ENCODE measurements around the gene FBLN5.
A peak's percentile ranks its signal among the peaks of the same experiment; 100 is the strongest.

The FBLN5 gene

GRCh38 chr14:91911474-91912032 is 35.9 kb downstream of the FBLN5 start:
- DNase-seq (ENCODE audit: low read depth), result no peak
- H3K4me3 ChIP-seq (ENCODE audit: control insufficient read depth, low read depth, low read length), result no peak overlapping the region
- peak; percentile 45 for TF ChIP-seq CTCF (IDR thresholded peaks at IDR 0.05; ENCODE audit: control insufficient read depth, insufficient read depth, low read depth, low read length, missing control alignments)

DNA sequence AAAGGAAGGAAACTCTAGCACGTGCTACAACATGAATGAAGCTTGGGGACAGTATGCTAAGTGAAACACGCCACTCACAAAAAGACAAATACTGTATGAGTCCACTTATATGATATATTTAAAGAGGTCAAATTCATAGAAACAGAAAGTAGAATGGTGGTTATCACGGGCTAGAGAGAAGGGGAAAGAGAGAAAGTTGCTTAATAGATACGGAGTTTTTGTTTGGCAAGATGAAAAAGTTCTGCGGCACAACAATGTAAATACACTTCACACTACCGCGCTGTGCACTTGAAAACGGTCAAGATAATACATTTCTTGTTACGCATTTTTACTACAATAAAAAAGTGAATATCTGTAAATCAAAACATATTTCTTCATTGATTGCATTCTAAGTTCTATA is 37.3 kb downstream of the FBLN5 start:
- no peak for TF ChIP-seq CTCF (IDR thresholded peaks at IDR 0.05; ENCODE audit: control insufficient read depth, insufficient read depth, low read depth, low read length, missing control alignments)
- no peak for DNase-seq (ENCODE audit: low read depth)
- no peak overlapping the region for H3K4me3 ChIP-seq (ENCODE audit: control insufficient read depth, low read depth, low read length)

DNA sequence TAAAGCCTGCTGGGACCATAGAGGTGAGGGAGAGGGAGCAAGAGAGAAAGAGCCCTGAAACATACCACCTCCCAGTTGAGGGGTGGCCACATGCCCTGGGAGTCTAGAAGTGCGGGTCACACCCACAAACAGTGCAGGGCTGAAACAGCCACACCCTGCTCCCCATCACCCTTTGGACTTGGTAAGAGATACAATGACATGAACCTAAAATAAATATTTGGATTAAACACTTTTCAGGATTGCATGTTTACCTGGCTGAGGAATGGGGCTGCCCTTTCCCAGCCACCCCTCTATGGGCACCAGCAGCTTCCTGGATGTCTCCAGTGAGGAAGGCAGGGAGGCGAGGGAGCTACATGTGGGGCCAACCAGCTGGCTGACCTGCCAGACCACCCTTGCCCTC is 41.1 kb downstream of the FBLN5 start:
- no peak for TF ChIP-seq CTCF (IDR thresholded peaks at IDR 0.05; ENCODE audit: control insufficient read depth, insufficient read depth, low read depth, low read length, missing control alignments)

DNA sequence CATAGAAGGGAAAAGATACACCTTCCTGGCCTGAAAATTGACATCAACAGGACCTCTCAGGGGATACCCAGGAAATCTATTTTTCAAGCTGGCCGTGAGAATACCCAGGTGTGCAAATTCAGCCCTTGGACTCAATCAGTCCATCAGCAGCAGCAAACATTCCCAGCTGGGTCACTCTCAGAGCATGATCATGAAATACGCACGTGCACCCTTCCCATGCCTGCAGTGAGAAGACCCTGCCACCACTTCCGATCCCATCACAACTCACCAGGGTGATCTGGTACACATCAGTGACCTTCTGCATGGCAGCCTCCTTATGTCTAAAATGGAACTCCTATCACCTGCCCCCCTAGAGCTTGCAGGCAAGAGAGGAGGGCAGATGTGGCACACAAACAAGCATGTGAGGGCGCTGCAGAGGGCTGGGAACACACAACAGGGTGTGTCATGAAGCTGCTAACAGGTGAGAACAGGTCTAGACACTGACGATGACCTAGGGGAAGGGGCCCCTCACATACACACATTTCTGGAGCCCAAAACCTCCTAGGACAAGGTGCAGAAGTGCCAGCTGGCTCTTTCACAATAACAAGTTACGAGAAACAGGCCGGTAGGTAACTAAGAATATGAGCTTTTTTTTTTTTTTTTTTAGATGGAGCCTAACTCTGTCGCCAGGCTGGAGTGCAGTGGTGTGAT is 42.4 kb downstream of the FBLN5 start:
- H3K4me3 ChIP-seq (ENCODE audit: control insufficient read depth, low read depth, low read length), result no peak overlapping the region
- no peak for TF ChIP-seq CTCF (IDR thresholded peaks at IDR 0.05; ENCODE audit: control insufficient read depth, insufficient read depth, low read depth, low read length, missing control alignments)
- no peak for DNase-seq (ENCODE audit: low read depth)

More for the DNA sequence above, 41.1 kb downstream of the FBLN5 start:
- no peak overlapping the region for H3K4me3 ChIP-seq (ENCODE audit: control insufficient read depth, low read depth, low read length)
- no peak for DNase-seq (ENCODE audit: low read depth)

- H3K4me3 ChIP-seq (ENCODE audit: control insufficient read depth, low read depth, low read length), result no peak overlapping the region
- DNase-seq (ENCODE audit: low read depth), result no peak
- TF ChIP-seq CTCF (IDR thresholded peaks at IDR 0.05; ENCODE audit: control insufficient read depth, insufficient read depth, low read depth, low read length, missing control alignments), result no peak
Observed at GRCh38 chr14:91904483-91904882, 43.0 kb downstream of the FBLN5 start.

DNA sequence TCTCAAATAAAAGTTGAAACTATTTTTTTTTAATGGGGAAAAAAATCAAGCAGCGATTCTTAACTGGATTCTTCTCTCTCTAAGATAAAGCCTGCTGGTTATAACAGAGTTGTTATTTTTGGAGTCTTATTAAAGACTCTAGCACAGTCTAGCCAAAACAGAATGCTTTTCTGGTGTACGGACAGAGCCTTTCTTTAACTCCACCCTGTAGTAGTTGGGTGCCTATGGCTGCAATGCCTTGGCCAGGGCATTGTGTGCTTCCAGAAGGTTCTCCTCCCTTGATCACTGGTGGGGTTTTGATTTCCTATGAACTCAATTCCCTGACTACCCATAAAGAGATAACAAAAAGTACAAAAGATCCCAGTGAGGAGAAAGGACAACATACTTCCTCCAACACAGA is 44.4 kb downstream of the FBLN5 start:
- no peak for TF ChIP-seq CTCF (IDR thresholded peaks at IDR 0.05; ENCODE audit: control insufficient read depth, insufficient read depth, low read depth, low read length, missing control alignments)
- no peak for DNase-seq (ENCODE audit: low read depth)

More for the DNA sequence above, 44.4 kb downstream of the FBLN5 start:
- H3K4me3 ChIP-seq (ENCODE audit: control insufficient read depth, low read depth, low read length), result no peak overlapping the region

All from AG09309 (cell line).